Astrocyte (in vitro differentiated cells and primary cell): Measurements from ENCODE around the gene PPP1CC. TPM values are rescaled to one million over a fixed set of nuclear protein-coding genes. Genes with fewer than 3 reads are reported as not detected.
A peak's percentile ranks its signal among the peaks of the same experiment; 100 is the strongest.

Experiments used
- DNase-seq: peaks from one replicate; pipeline ENCODE4 v3.0.0-alpha.2; 2010; ENCODE audit warnings: low read depth
- FAIRE-seq: peaks from 2 replicates; lab custom pipeline; 2011; peaks lifted over from hg19 to GRCh38; lab: Jason Lieb, UNC
- H2AFZ ChIP-seq: 2 replicates; pipeline ENCODE4 v1.6.0; 2012; ENCODE audit warnings: low read depth, low read length, inconsistent platforms
- H3K27ac ChIP-seq: 2 replicates; pipeline ENCODE4 v1.5.1; 2011; ENCODE audit warnings: low read depth, low read length, inconsistent platforms
- H3K27me3 ChIP-seq: 2 replicates; pipeline ENCODE4 v1.6.0; 2011; ENCODE audit warnings: low read length, inconsistent platforms; ENCODE audit not compliant: insufficient read depth
- H3K36me3 ChIP-seq: 2 replicates; pipeline ENCODE4 v1.5.1; 2011; ENCODE audit warnings: low read length, inconsistent platforms; ENCODE audit not compliant: insufficient read depth
- H3K4me1 ChIP-seq: 2 replicates; pipeline ENCODE4 v1.5.1; 2011; ENCODE audit warnings: low read length, inconsistent platforms; ENCODE audit not compliant: insufficient read depth
- H3K4me2 ChIP-seq: 2 replicates; pipeline ENCODE4 v1.6.0; 2012; ENCODE audit warnings: low read length, inconsistent platforms
- H3K4me3 ChIP-seq: 2 replicates; pipeline ENCODE4 v1.5.1; 2011; ENCODE audit warnings: low read depth, mild to moderate bottlenecking, low read length, inconsistent platforms; ENCODE audit not compliant: insufficient read depth
- H3K79me2 ChIP-seq: 2 replicates; pipeline ENCODE4 v1.6.0; 2012; ENCODE audit warnings: mild to moderate bottlenecking, low read length, inconsistent platforms; ENCODE audit not compliant: insufficient read depth
- H3K9ac ChIP-seq: 2 replicates; pipeline ENCODE4 v1.6.0; 2012; ENCODE audit warnings: mild to moderate bottlenecking, low read length, inconsistent platforms
- H3K9me3 ChIP-seq: 2 replicates; pipeline ENCODE4 v1.5.1; 2012; ENCODE audit warnings: low read depth, mild to moderate bottlenecking, low read length, inconsistent platforms; ENCODE audit not compliant: insufficient read depth
- H4K20me1 ChIP-seq: 2 replicates; pipeline ENCODE4 v1.6.0; 2012; ENCODE audit warnings: low read length, inconsistent platforms; ENCODE audit not compliant: insufficient read depth
- H3K27ac Mint-ChIP-seq: one replicate; pipeline ENCODE4 v1.8.0; 2021; ENCODE audit warnings: mild to moderate bottlenecking, mixed read lengths; ENCODE audit not compliant: unreplicated experiment
- H3K27me3 Mint-ChIP-seq: one replicate; pipeline ENCODE4 v1.8.0; 2021; ENCODE audit warnings: low read depth, mixed read lengths; ENCODE audit not compliant: unreplicated experiment
- H3K36me3 Mint-ChIP-seq: one replicate; pipeline ENCODE4 v1.8.0; 2021; ENCODE audit warnings: low read depth, mixed read lengths; ENCODE audit not compliant: unreplicated experiment
- H3K4me1 Mint-ChIP-seq: one replicate; pipeline ENCODE4 v1.8.0; 2021; ENCODE audit warnings: low read depth, mixed read lengths; ENCODE audit not compliant: unreplicated experiment
- H3K4me3 Mint-ChIP-seq: one replicate; pipeline ENCODE4 v1.8.0; 2021; ENCODE audit warnings: mild to moderate bottlenecking, moderate library complexity, mixed read lengths; ENCODE audit not compliant: unreplicated experiment
- H3K9me3 Mint-ChIP-seq: one replicate; pipeline ENCODE4 v1.8.0; 2021; ENCODE audit warnings: mild to moderate bottlenecking, mixed read lengths; ENCODE audit not compliant: unreplicated experiment
- EZH2 ChIP-seq: IDR thresholded peaks from 2 replicates; pipeline ENCODE4 v1.6.1; 2012; ENCODE audit warnings: mild to moderate bottlenecking, low read length, inconsistent platforms; ENCODE audit not compliant: insufficient read depth
- total RNA-seq: library from RNA; stranded (reverse); gene quantifications from 2 replicates; pipeline ENCODE4 v1.2.1, GENCODE V29; 2021
- TF ChIP-seq, protein P1 (sequence below): IDR thresholded peaks from 2 replicates; pipeline ENCODE4 v1.5.1; 2011; ENCODE audit warnings: low read depth, mild to moderate bottlenecking, inconsistent platforms, low read length, moderate library complexity; ENCODE audit not compliant: insufficient read depth

PPP1CC gene
- total RNA-seq, 1 donor from 2014 or later = 107 TPM

DNA sequence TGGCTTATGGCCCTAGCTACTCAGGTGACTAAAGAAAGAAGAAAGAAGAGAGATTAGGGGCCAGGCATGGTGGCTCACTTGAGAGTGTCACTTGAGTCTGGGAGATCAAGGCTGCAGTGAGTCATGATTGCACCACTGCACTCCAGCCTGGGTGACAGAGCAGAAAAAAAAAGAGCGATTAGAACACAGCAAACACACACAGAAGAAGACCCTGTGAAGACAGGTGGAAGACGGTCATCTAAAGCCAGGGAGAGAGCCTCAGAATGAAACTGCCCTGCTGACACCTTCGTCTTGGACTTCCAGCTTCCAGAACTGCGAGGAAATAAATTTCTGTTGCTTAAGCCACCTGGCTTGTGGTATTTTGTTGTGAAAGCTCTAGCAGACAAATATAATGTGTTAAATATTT lies 17.5 kb upstream of the PPP1CC start:
- Mint-ChIP-seq H3K27me3 (peaks cover 3% of the 10 kb centered on the region), H3K4me1 (peaks cover 7% of the 10 kb centered on the region), H3K9me3 (peaks cover 1% of the 10 kb centered on the region), H3K4me3 (no peak overlapping the region), H3K36me3 (no peaks in the 10 kb centered on the region), H3K27ac (no peak overlapping the region)
- TF ChIP-seq EZH2 = no peak
- TF ChIP-seq, protein P1, sequence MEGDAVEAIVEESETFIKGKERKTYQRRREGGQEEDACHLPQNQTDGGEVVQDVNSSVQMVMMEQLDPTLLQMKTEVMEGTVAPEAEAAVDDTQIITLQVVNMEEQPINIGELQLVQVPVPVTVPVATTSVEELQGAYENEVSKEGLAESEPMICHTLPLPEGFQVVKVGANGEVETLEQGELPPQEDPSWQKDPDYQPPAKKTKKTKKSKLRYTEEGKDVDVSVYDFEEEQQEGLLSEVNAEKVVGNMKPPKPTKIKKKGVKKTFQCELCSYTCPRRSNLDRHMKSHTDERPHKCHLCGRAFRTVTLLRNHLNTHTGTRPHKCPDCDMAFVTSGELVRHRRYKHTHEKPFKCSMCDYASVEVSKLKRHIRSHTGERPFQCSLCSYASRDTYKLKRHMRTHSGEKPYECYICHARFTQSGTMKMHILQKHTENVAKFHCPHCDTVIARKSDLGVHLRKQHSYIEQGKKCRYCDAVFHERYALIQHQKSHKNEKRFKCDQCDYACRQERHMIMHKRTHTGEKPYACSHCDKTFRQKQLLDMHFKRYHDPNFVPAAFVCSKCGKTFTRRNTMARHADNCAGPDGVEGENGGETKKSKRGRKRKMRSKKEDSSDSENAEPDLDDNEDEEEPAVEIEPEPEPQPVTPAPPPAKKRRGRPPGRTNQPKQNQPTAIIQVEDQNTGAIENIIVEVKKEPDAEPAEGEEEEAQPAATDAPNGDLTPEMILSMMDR = no peak
- H2AFZ ChIP-seq = no peak overlapping the region
- no peaks in the 10 kb centered on the region for H3K79me2 ChIP-seq
- no peaks in the 10 kb centered on the region for H4K20me1 ChIP-seq
- H3K36me3 ChIP-seq = no peaks in the 10 kb centered on the region
- no peak overlapping the region for H3K9ac ChIP-seq
- DNase-seq (no peak), FAIRE-seq (no peak)
- no peak overlapping the region for H3K4me3 ChIP-seq
- no peaks in the 10 kb centered on the region for H3K9me3 ChIP-seq
- no peaks in the 10 kb centered on the region for H3K4me1 ChIP-seq
- H3K4me2 ChIP-seq = no peak overlapping the region
- H3K27ac ChIP-seq = no peak overlapping the region
- H3K27me3 ChIP-seq = no peaks in the 10 kb centered on the region

GRCh38 chr12:110758922-110759321 lies 16.2 kb upstream of the PPP1CC start:
- no peak for FAIRE-seq
- H3K9me3 Mint-ChIP-seq = peaks cover 1% of the 10 kb centered on the region

DNA sequence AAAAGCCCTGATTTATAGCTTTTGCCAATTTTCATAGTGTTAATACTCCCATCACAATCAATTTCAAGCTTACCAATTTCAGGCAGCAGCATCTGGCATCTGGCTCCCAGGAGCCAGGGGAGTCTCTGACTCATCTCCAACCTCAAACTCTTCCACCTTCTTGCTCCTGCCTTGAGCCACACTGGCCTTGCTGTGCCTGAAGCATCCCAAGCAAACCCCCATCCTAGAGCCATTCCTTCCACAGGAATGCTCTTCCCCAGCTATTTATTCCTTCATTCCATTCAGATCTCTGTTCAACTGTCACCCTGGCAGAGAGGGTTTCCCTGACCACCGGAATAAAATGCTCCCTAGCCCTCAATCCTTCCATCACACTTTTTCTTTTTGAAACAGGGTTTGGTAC lies 13.9 kb upstream of the PPP1CC start:
- H3K27me3 ChIP-seq = no peaks in the 10 kb centered on the region
- DNase-seq (peak; percentile 53), FAIRE-seq (no peak)
- H3K4me2 ChIP-seq = no peak overlapping the region
- TF ChIP-seq, protein P1 = no peak
- no peak for TF ChIP-seq EZH2
- no peaks in the 10 kb centered on the region for H3K9me3 ChIP-seq
- no peak overlapping the region for H3K4me3 Mint-ChIP-seq
- no peaks in the 10 kb centered on the region for H3K36me3 ChIP-seq
- no peaks in the 10 kb centered on the region for H3K9me3 Mint-ChIP-seq
- H3K79me2 ChIP-seq = no peaks in the 10 kb centered on the region
- H3K9ac ChIP-seq = no peak overlapping the region
- no peak overlapping the region for H3K27ac Mint-ChIP-seq
- H3K27ac ChIP-seq = no peak overlapping the region
- no peak overlapping the region for H2AFZ ChIP-seq
- no peaks in the 10 kb centered on the region for H3K36me3 Mint-ChIP-seq
- no peaks in the 10 kb centered on the region for H3K4me1 ChIP-seq
- H3K4me1 Mint-ChIP-seq = peaks cover 7% of the 10 kb centered on the region
- peaks cover 6% of the 10 kb centered on the region for H3K27me3 Mint-ChIP-seq
- H4K20me1 ChIP-seq = no peaks in the 10 kb centered on the region
- no peak overlapping the region for H3K4me3 ChIP-seq

More at GRCh38 chr12:110758922-110759321, 16.2 kb upstream of the PPP1CC start:
- Histone ChIP-seq H3K27ac (no peak overlapping the region), H3K27me3 (no peaks in the 10 kb centered on the region), H2AFZ (no peak overlapping the region), H3K9me3 (no peaks in the 10 kb centered on the region), H3K36me3 (no peaks in the 10 kb centered on the region), H3K4me1 (no peaks in the 10 kb centered on the region), H3K79me2 (no peaks in the 10 kb centered on the region), H4K20me1 (no peaks in the 10 kb centered on the region), H3K4me2 (no peak overlapping the region), H3K9ac (no peak overlapping the region), H3K4me3 (no peak overlapping the region)
- H3K4me3 Mint-ChIP-seq = no peak overlapping the region
- no peak overlapping the region for H3K27ac Mint-ChIP-seq
- TF ChIP-seq, protein P1 = no peak
- TF ChIP-seq EZH2 = no peak
- DNase-seq = no peak
- H3K36me3 Mint-ChIP-seq = no peaks in the 10 kb centered on the region
- H3K4me1 Mint-ChIP-seq = peaks cover 7% of the 10 kb centered on the region
- H3K27me3 Mint-ChIP-seq = peaks cover 6% of the 10 kb centered on the region
